OCI-LY3 (cell line): ENCODE data around the gene CNTNAP2.

Source experiments
- H2AFZ ChIP-seq: fragments of 200-600, 300-600 bp; shearing (Covaris generic); 2 replicates; pipeline ENCODE4 v1.6.0; 2014; ENCODE audit warnings: antibody characterized with exemption, low read depth, low read length
- H3K27ac ChIP-seq: fragments of 200-600, 300-600 bp; sonication (generic); 2 replicates; pipeline ENCODE4 v1.5.1; 2014; ENCODE audit warnings: mild to moderate bottlenecking, low read length, moderate library complexity, mixed read lengths
- H3K27me3 ChIP-seq: fragments of 200-600, 300-600 bp; sonication (generic); 2 replicates; pipeline ENCODE4 v1.6.1; 2014; ENCODE audit warnings: low read depth, low read length, mixed read lengths
- H3K36me3 ChIP-seq: fragments of 200-600, 300-600 bp; sonication (generic); replicated peaks from 2 replicates; pipeline ENCODE3; 2014; ENCODE audit warnings: low read depth, low read length, mixed read lengths
- H3K4me1 ChIP-seq: fragments of 300-600, 200-600 bp; sonication (generic); 2 replicates; pipeline ENCODE4 v1.6.1; 2014; ENCODE audit warnings: low read length, mixed read lengths
- H3K4me2 ChIP-seq: fragments of 200-600, 300-600 bp; sonication (generic); 2 replicates; pipeline ENCODE4 v1.6.1; 2014; ENCODE audit warnings: low read length, mixed read lengths
- H3K4me3 ChIP-seq: fragments of 300-600, 200-600 bp; sonication (generic); 2 replicates; pipeline ENCODE4 v1.5.1; 2014; ENCODE audit warnings: antibody characterized with exemption, mild to moderate bottlenecking, low read length, moderate library complexity
- H3K79me2 ChIP-seq: fragments of 300-600, 200-600 bp; shearing (Covaris generic); 2 replicates; pipeline ENCODE4 v1.6.1; 2014; ENCODE audit warnings: mild to moderate bottlenecking, low read length, mixed read lengths
- H3K9ac ChIP-seq: fragments of 300-600, 200-600 bp; shearing (Covaris generic); 2 replicates; pipeline ENCODE4 v1.6.0; 2014; ENCODE audit warnings: mild to moderate bottlenecking, low read length, moderate library complexity
- H3K9me3 ChIP-seq: fragments of 200-600, 300-600 bp; shearing (Covaris generic); 2 replicates; pipeline ENCODE4 v1.6.1; 2014; ENCODE audit warnings: low read length, mixed read lengths; ENCODE audit not compliant: insufficient read depth
- H4K20me1 ChIP-seq: fragments of 200-600, 300-600 bp; sonication (generic); 2 replicates; pipeline ENCODE4 v1.6.1; 2016; ENCODE audit warnings: low read length, mixed read lengths; ENCODE audit not compliant: insufficient read depth
- CTCF ChIP-seq: fragments of 200-600, 300-600 bp; sonication (generic); IDR thresholded peaks from 2 replicates; pipeline ENCODE4 v1.5.1; 2014; ENCODE audit warnings: antibody characterized with exemption, low read length, low read depth
- EZH2phosphoT487 ChIP-seq: fragments of 200-600 bp; shearing (Covaris generic); IDR thresholded peaks from 2 replicates; pipeline ENCODE4 v1.6.1; 2018; ENCODE audit warnings: antibody characterized with exemption, mixed run types, low read depth

Gene CNTNAP2

GRCh38 chr7:147878912-147879661 lies 1762.5 kb downstream of the CNTNAP2 start:
- no peaks in the 10 kb centered on the region for H3K27me3 ChIP-seq
- no peaks in the 10 kb centered on the region for H3K4me1 ChIP-seq
- H3K9ac ChIP-seq, result no peak overlapping the region
- H3K36me3 ChIP-seq, result no peaks in the 10 kb centered on the region
- no peaks in the 10 kb centered on the region for H4K20me1 ChIP-seq
- H3K4me2 ChIP-seq, result no peak overlapping the region
- H3K9me3 ChIP-seq, result no peaks in the 10 kb centered on the region
- TF ChIP-seq EZH2phosphoT487 (no peak), CTCF (no peak)
- H3K4me3 ChIP-seq, result no peak overlapping the region
- no peaks in the 10 kb centered on the region for H3K79me2 ChIP-seq
- no peak overlapping the region for H2AFZ ChIP-seq
- no peak overlapping the region for H3K27ac ChIP-seq

GRCh38 chr7:147885869-147886268 lies 1769.3 kb downstream of the CNTNAP2 start:
- no peaks in the 10 kb centered on the region for H4K20me1 ChIP-seq
- H3K36me3 ChIP-seq, result no peaks in the 10 kb centered on the region
- H3K9ac ChIP-seq, result no peak overlapping the region
- H2AFZ ChIP-seq, result no peak overlapping the region
- H3K4me2 ChIP-seq, result no peak overlapping the region
- no peaks in the 10 kb centered on the region for H3K9me3 ChIP-seq
- TF ChIP-seq EZH2phosphoT487 (no peak), CTCF (no peak)
- no peaks in the 10 kb centered on the region for H3K79me2 ChIP-seq
- H3K27ac ChIP-seq, result no peak overlapping the region
- H3K4me3 ChIP-seq, result no peak overlapping the region
- no peaks in the 10 kb centered on the region for H3K27me3 ChIP-seq
- H3K4me1 ChIP-seq, result peaks cover 6% of the 10 kb centered on the region

- no peaks in the 10 kb centered on the region for H3K4me1 ChIP-seq
- H3K9me3 ChIP-seq, result no peaks in the 10 kb centered on the region
- TF ChIP-seq EZH2phosphoT487, result no peak
- no peak overlapping the region for H3K9ac ChIP-seq
- H3K27me3 ChIP-seq, result no peaks in the 10 kb centered on the region
- no peak overlapping the region for H2AFZ ChIP-seq
- H4K20me1 ChIP-seq, result no peaks in the 10 kb centered on the region
- no peaks in the 10 kb centered on the region for H3K36me3 ChIP-seq
- no peak overlapping the region for H3K4me2 ChIP-seq
- H3K27ac ChIP-seq, result no peak overlapping the region
- no peak overlapping the region for H3K4me3 ChIP-seq
- H3K79me2 ChIP-seq, result no peaks in the 10 kb centered on the region
Measured at GRCh38 chr7:147894271-147894670, 1777.7 kb downstream of the CNTNAP2 start.

GRCh38 chr7:147896121-147896520 lies 1779.5 kb downstream of the CNTNAP2 start:
- H3K4me1 ChIP-seq, result no peaks in the 10 kb centered on the region
- no peak overlapping the region for H3K9ac ChIP-seq
- no peaks in the 10 kb centered on the region for H3K27me3 ChIP-seq
- no peaks in the 10 kb centered on the region for H3K36me3 ChIP-seq
- no peaks in the 10 kb centered on the region for H4K20me1 ChIP-seq
- no peak overlapping the region for H2AFZ ChIP-seq
- H3K4me2 ChIP-seq, result no peak overlapping the region
- H3K79me2 ChIP-seq, result no peaks in the 10 kb centered on the region
- no peak overlapping the region for H3K27ac ChIP-seq
- TF ChIP-seq EZH2phosphoT487, result no peak
- no peak for TF ChIP-seq CTCF
- no peak overlapping the region for H3K4me3 ChIP-seq
- H3K9me3 ChIP-seq, result no peaks in the 10 kb centered on the region
